Panc1 (cell line): ENCODE data around the gene PCK2.

Experiments
- CTCF ChIP-seq: fragments of 450-650 bp; IDR thresholded peaks from 2 replicates; pipeline ENCODE4 v1.5.1; 2017; ENCODE audit warnings: mild to moderate bottlenecking
- POLR2AphosphoS5 ChIP-seq: IDR thresholded peaks from 2 replicates; pipeline ENCODE4 v1.6.1; 2012; ENCODE audit warnings: mild to moderate bottlenecking, low read depth, low read length, moderate library complexity
- REST ChIP-seq, 2 experiments: IDR thresholded peaks; 2 replicates each; pipeline ENCODE4 v1.6.1; 2011 to 2012; ENCODE audit warnings: low read depth in 2 of 2, control low read depth in 1 of 2, low read length in 1 of 2, mild to moderate bottlenecking in 1 of 2, moderate library complexity in 1 of 2; ENCODE audit not compliant: insufficient read depth in 1 of 2
- SIN3A ChIP-seq: IDR thresholded peaks from 2 replicates; pipeline ENCODE4 v1.6.1; 2012; ENCODE audit warnings: low read depth, mild to moderate bottlenecking, low read length, moderate library complexity, borderline replicate concordance; ENCODE audit not compliant: insufficient read depth

GRCh38 chr14:24057271-24057670, 36.8 kb upstream of the PCK2 start:
- TF ChIP-seq CTCF (no peak), POLR2AphosphoS5 (no peak), REST (IDR thresholded peaks at IDR 0.05; ENCODE audit: insufficient read depth in 1 of 2, low read depth in 2 of 2, low read length in 1 of 2) (no peak), SIN3A (no peak)
